MM.1S (cell line): ENCODE results near the gene EVA1C.

Experiments used
- DNase-seq: peaks from one replicate; pipeline ENCODE4 v3.0.0-alpha.2; 2015
- H2AFZ ChIP-seq: fragments of 300-600 bp; sonication (generic); 2 replicates; pipeline ENCODE4 v1.6.0; 2016; ENCODE audit warnings: antibody characterized with exemption, low read length
- H3F3A ChIP-seq: fragments of 300-600 bp; sonication (generic); 2 replicates; pipeline ENCODE4 v1.6.1; 2016; ENCODE audit warnings: mild to moderate bottlenecking, antibody characterized with exemption, low read length, moderate library complexity, mixed read lengths; ENCODE audit not compliant: insufficient read depth
- H3K27ac ChIP-seq: fragments of 300-600 bp; sonication (generic); 2 replicates; pipeline ENCODE4 v1.5.1; 2016; ENCODE audit warnings: mild to moderate bottlenecking, low read length
- H3K27me3 ChIP-seq: fragments of 300-600 bp; sonication (generic); replicated peaks from 2 replicates; pipeline ENCODE4 v1.6.0; 2016; ENCODE audit warnings: low read length; ENCODE audit not compliant: insufficient read depth
- H3K36me3 ChIP-seq: fragments of 300-600 bp; sonication (generic); replicated peaks from 2 replicates; pipeline ENCODE4 v1.6.1; 2016; ENCODE audit warnings: mild to moderate bottlenecking, low read length, mixed read lengths; ENCODE audit not compliant: insufficient read depth
- H3K4me1 ChIP-seq: fragments of 300-600 bp; sonication (generic); 2 replicates; pipeline ENCODE4 v1.6.1; 2016; ENCODE audit warnings: low read length, mixed read lengths
- H3K4me2 ChIP-seq: fragments of 300-600 bp; sonication (generic); 2 replicates; pipeline ENCODE4 v1.6.0; 2016; ENCODE audit warnings: low read depth, low read length
- H3K4me3 ChIP-seq: fragments of 300-600 bp; sonication (generic); 2 replicates; pipeline ENCODE4 v1.5.1; 2016; ENCODE audit warnings: low read length, mixed read lengths
- H3K79me2 ChIP-seq: fragments of 300-600 bp; sonication (generic); 2 replicates; pipeline ENCODE4 v1.6.1; 2016; ENCODE audit warnings: mixed run types, low read length, mixed read lengths
- H3K9ac ChIP-seq: fragments of 300-600 bp; sonication (generic); 2 replicates; pipeline ENCODE4 v1.6.1; 2016; ENCODE audit warnings: low read length, mixed read lengths
- H3K9me2 ChIP-seq: fragments of 300-600 bp; sonication (generic); replicated peaks from 2 replicates; pipeline ENCODE4 v1.6.1; 2016; ENCODE audit warnings: mild to moderate bottlenecking, low read length, mixed read lengths; ENCODE audit not compliant: insufficient read depth
- H3K9me3 ChIP-seq: fragments of 300-600 bp; sonication (generic); replicated peaks from 2 replicates; pipeline ENCODE4 v1.6.1; 2016; ENCODE audit warnings: mild to moderate bottlenecking, low read length, mixed read lengths; ENCODE audit not compliant: insufficient read depth
- H4K20me1 ChIP-seq: fragments of 300-600 bp; sonication (generic); 2 replicates; pipeline ENCODE4 v1.6.1; 2016; ENCODE audit warnings: mild to moderate bottlenecking, low read length, moderate library complexity, mixed read lengths; ENCODE audit not compliant: insufficient read depth
- EZH2 ChIP-seq: fragments of 300-600 bp; sonication (generic); optimal IDR thresholded peaks from 2 replicates; pipeline ENCODE3; 2017; ENCODE audit warnings: low read depth, mild to moderate bottlenecking, antibody characterized with exemption, low read length, mixed read lengths
- EZH2phosphoT487 ChIP-seq: fragments of 300-600 bp; sonication (generic); IDR thresholded peaks from 2 replicates; pipeline ENCODE4 v1.6.1; 2018; ENCODE audit warnings: antibody characterized with exemption, low read length
- TF ChIP-seq, protein P1 (sequence below): fragments of 300-600 bp; sonication (generic); IDR thresholded peaks from 2 replicates; pipeline ENCODE4 v1.5.1; 2016; ENCODE audit warnings: antibody characterized with exemption, low read length, mixed read lengths

The EVA1C gene

DNA sequence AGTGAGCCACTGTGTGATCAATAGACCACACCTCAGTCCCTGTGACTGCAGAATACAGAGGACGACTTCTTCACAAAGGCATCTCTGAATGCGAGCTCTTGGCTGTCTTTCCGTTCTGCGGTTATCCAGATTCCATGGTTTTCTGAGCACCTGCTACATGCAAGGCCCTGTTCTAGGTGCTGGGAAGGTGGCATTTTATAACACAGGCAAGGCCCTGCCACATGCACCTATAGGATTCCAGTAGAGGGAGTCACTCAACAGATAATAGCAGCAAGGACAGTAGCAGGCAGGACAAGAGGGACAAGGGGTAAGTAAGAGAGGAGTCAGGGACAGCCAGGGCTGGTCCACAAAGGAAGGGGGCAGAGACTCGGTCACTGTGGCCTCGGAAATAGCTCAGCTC, 28.7 kb upstream of the EVA1C start:
- Histone ChIP-seq H3K27ac (no peak overlapping the region), H3F3A (no peaks in the 10 kb centered on the region), H3K4me3 (no peak overlapping the region), H2AFZ (no peak overlapping the region), H3K79me2 (peaks cover 89% of the 10 kb centered on the region), H3K4me2 (no peak overlapping the region), H3K4me1 (no peaks in the 10 kb centered on the region), H3K9me3 (no peaks in the 10 kb centered on the region), H4K20me1 (peaks cover 28% of the 10 kb centered on the region), H3K27me3 (no peaks in the 10 kb centered on the region), H3K9me2 (no peaks in the 10 kb centered on the region), H3K9ac (no peak overlapping the region), H3K36me3 (peaks cover 19% of the 10 kb centered on the region)
- no peak for DNase-seq
- TF ChIP-seq EZH2, result no peak
- TF ChIP-seq, protein P1, sequence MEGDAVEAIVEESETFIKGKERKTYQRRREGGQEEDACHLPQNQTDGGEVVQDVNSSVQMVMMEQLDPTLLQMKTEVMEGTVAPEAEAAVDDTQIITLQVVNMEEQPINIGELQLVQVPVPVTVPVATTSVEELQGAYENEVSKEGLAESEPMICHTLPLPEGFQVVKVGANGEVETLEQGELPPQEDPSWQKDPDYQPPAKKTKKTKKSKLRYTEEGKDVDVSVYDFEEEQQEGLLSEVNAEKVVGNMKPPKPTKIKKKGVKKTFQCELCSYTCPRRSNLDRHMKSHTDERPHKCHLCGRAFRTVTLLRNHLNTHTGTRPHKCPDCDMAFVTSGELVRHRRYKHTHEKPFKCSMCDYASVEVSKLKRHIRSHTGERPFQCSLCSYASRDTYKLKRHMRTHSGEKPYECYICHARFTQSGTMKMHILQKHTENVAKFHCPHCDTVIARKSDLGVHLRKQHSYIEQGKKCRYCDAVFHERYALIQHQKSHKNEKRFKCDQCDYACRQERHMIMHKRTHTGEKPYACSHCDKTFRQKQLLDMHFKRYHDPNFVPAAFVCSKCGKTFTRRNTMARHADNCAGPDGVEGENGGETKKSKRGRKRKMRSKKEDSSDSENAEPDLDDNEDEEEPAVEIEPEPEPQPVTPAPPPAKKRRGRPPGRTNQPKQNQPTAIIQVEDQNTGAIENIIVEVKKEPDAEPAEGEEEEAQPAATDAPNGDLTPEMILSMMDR, result 0 out of 2 replicates have a peak, but pooled peaks have one; percentile 5

DNA sequence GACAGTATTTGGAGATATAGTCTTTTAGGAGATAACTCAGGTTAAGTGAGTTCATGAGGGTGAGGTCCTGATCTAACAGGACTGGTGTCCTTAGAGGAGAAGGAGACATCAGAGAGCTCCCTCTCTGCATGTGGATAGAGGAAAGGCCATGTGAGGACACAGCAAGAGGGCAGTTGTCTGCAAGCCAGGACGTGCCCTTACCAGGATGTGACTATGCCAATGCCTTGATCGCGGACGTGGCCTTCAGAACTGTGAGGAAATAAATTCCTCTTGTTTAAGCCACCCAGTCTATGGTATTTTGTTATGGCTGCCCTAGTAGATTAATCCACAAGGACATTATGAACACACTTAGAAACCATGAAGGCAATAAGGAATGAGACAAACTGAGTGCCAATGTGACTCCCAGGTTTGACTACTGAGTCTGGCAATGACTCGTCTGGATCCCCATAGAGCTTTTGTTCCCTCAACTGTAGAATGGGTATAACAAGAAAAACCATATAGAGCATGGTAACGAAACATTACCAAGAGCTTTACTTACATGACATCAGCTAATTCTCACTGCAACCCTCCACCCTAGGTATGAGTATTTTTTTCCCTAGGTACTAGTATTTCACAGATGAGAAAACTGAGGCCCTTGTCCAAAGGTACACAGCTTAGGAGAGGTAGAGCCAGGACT, 26.2 kb upstream of the EVA1C start:
- Histone ChIP-seq H3K27me3 (no peaks in the 10 kb centered on the region), H3K4me1 (0 out of 2 replicates have a peak, but pooled peaks cover 2% of the 10 kb centered on the region), H4K20me1 (peaks cover 42% of the 10 kb centered on the region), H3K79me2 (peaks cover 89% of the 10 kb centered on the region), H3K9me3 (no peaks in the 10 kb centered on the region), H2AFZ (no peak overlapping the region), H3K4me3 (no peak overlapping the region), H3K27ac (no peak overlapping the region), H3F3A (no peaks in the 10 kb centered on the region), H3K9ac (no peak overlapping the region), H3K4me2 (no peak overlapping the region), H3K36me3 (peaks cover 16% of the 10 kb centered on the region), H3K9me2 (no peaks in the 10 kb centered on the region)
- no peak for DNase-seq
- no peak for TF ChIP-seq EZH2phosphoT487
- TF ChIP-seq, protein P1, result no peak
- TF ChIP-seq EZH2, result no peak

DNA sequence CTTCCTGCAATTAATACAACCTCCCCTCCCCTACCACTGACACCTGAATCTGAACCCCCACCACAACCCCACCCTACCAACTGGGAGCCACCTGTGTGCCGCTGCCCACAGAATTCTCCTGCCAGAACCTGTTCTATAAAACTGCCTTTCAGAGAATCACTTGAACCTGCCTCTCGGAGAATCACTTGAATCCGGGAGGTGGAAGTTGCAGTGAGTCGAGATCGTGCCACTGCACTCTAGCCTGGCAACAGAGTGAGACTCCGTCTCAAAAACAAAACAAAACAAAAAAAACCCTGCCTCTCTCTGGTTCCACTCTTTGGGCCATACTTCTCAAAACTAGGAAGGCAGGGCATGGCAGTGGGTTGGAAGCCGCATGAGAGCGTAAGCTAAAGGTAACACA, 25.4 kb upstream of the EVA1C start:
- Histone ChIP-seq H3K4me2 (no peak overlapping the region), H3K9ac (no peak overlapping the region), H3F3A (no peaks in the 10 kb centered on the region), H2AFZ (no peak overlapping the region), H3K9me2 (no peaks in the 10 kb centered on the region), H4K20me1 (peaks cover 42% of the 10 kb centered on the region), H3K4me3 (no peak overlapping the region), H3K9me3 (no peaks in the 10 kb centered on the region), H3K4me1 (0 out of 2 replicates have a peak, but pooled peaks cover 6% of the 10 kb centered on the region), H3K36me3 (peaks cover 16% of the 10 kb centered on the region), H3K79me2 (peaks cover 92% of the 10 kb centered on the region), H3K27ac (no peak overlapping the region), H3K27me3 (no peaks in the 10 kb centered on the region)
- TF ChIP-seq, protein P1, result no peak
- DNase-seq, result no peak
